ENCODE measurements around the gene HSPA9.

HSPA9 gene

DNA sequence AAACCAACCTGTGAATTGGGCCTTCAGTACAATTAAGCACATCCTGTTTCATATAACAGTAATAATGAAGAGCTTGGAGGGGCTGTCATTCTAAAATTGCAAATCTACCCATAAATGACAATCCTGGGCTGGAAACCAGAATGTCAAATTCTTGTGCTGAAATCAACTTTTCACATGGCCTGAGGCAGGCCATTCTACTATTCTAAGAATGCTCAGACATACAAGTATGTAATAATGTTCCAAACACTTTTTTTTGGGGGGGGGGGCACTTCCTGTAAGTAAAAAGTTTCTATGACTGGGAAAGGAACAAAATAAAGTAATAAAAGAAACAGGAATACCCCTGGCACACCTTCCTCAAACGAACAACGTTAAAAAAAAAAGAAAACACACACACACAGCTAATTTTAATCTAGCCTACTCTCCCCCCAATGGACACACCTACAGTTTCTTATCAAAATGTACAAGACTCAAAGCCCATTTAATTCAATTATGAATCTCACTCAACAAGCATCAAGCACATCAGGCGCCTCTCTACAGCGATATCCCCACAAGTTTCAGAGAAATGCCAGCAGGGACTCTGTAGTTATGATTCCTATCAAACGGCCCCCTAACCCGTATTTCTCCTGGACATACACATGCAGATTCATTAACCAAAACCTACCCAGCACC lies 33.6 kb downstream of the HSPA9 start:
- peak overlapping the region; percentile 95 for H3K4me3 ChIP-seq (ENCODE audit: low read length)
- no peak for TF ChIP-seq ZNF274 (IDR thresholded peaks at IDR 0.05; ENCODE audit: low read depth, low read length)

- TF ChIP-seq ZNF274 (IDR thresholded peaks at IDR 0.05; ENCODE audit: low read depth, low read length): no peak
- H3K4me3 ChIP-seq (ENCODE audit: low read length): no peak overlapping the region
These were observed 35.4 kb downstream of the HSPA9 start for GRCh38 chr5:138539791-138540190.

GRCh38 chr5:138538943-138539627 lies 36.1 kb downstream of the HSPA9 start:
- no peak overlapping the region for H3K4me3 ChIP-seq (ENCODE audit: low read length)
- no peak for TF ChIP-seq ZNF274 (IDR thresholded peaks at IDR 0.05; ENCODE audit: low read depth, low read length)

DNA sequence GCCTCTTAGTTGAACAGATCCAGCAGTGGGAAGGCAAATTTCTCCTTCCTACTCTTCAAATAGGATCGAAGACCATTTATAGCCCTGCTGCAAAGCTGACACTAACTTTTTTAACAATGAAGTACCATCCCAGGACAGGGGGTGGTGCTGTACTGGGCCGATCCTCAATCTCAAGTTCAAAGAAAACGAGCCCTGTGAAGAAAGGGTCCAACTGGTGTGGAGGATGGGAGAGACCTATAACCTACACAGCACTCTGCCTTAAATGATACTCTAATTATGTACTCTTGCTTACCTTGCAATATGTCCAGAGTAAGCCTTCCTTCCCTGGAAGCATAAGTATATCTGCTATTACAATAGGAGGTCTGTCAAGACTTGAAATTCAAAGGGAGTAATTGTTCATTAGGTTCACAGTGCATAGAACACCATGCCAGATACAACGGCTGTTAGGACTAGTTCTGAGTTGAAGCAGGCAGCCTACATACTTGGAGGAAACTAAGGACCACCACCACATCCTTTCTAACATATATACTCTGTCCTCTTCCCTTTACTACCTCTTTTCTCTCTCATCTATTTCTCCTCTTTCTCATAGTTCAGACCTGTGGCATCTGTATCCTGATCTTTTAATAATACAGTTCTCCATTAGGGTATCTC lies 38.4 kb downstream of the HSPA9 start:
- TF ChIP-seq ZNF274 (IDR thresholded peaks at IDR 0.05; ENCODE audit: low read depth, low read length): no peak
- H3K4me3 ChIP-seq (ENCODE audit: low read length): no peak overlapping the region

- TF ChIP-seq ZNF274 (IDR thresholded peaks at IDR 0.05; ENCODE audit: low read depth, low read length): no peak
- no peak overlapping the region for H3K4me3 ChIP-seq (ENCODE audit: low read length)
These were observed 39.0 kb downstream of the HSPA9 start for GRCh38 chr5:138536215-138536614.

DNA sequence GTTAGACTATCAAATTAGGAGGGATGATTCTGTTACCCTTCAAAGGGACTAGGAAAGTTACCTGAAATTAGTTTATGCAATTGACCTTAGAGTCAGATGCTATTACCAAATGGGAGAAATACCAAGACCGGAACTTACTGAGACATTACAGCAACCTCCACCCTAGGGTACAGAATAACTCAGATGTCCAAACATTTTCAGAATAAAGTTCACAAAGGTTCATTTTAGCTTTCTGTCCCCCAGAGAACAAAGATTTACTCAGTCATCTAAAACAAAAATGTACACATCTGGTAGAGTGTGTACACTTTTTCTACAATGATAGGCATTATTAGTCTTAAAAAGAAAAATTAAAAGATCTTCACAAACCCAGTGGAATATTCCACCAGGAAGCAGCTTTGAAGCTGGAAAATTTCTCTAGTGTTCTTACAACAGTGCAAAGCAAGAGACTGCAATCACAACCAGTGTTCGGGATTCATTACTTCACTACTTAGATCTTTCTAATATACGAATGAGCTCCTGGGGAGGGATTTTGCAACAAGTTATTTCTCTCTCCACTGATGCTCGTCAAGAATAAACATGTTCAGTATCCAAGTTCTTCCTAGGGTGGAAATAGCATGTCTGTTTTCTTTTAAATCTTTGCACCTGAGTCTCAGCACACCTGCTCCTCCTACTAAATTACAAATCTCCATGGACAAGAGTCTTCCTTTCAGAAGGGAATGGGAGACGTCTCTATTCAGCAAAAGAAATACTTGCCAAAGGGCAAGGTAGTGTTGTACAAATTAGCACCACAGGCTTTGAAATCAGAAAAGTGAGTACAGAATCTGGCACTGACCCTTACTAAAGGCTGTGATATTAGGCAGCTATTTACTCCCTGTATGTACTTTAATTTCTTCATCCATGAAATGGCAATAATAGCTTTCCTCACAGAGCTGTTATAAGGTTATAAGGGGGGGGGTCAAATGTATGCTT lies 40.9 kb downstream of the HSPA9 start:
- H3K4me3 ChIP-seq (ENCODE audit: low read length): no peak overlapping the region
- TF ChIP-seq ZNF274 (IDR thresholded peaks at IDR 0.05; ENCODE audit: low read depth, low read length): no peak

DNA sequence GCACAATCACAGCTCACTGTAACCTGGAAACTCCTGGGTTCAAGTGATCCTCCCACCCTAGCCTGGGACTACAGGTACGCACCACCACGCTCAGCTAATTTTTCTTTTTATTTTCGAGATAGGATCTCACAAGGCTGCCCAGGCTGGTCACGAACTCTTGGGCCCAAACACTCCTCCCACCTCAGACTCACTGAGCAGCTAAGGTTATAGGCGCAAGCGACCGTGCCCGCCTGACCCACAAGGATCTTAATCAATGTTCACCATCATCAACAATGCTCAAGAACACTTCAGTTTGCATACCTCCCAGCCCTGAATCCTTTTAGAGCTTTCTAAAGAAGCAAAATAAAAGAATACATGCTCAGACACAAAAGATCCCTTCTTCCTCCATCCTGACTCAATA lies 45.4 kb downstream of the HSPA9 start:
- TF ChIP-seq ZNF274 (IDR thresholded peaks at IDR 0.05; ENCODE audit: low read depth, low read length): no peak
- no peak overlapping the region for H3K4me3 ChIP-seq (ENCODE audit: low read length)

- no peak for TF ChIP-seq ZNF274 (IDR thresholded peaks at IDR 0.05; ENCODE audit: low read depth, low read length)
- no peak overlapping the region for H3K4me3 ChIP-seq (ENCODE audit: low read length)
These were observed 46.3 kb downstream of the HSPA9 start for GRCh38 chr5:138528744-138529469.

- no peak overlapping the region for H3K4me3 ChIP-seq (ENCODE audit: low read length)
- no peak for TF ChIP-seq ZNF274 (IDR thresholded peaks at IDR 0.05; ENCODE audit: low read depth, low read length)
These were observed 47.0 kb downstream of the HSPA9 start for GRCh38 chr5:138528208-138528607.

GRCh38 chr5:138527170-138527569 lies 48.0 kb downstream of the HSPA9 start:
- H3K4me3 ChIP-seq (ENCODE audit: low read length): no peak overlapping the region
- TF ChIP-seq ZNF274 (IDR thresholded peaks at IDR 0.05; ENCODE audit: low read depth, low read length): no peak

- no peak for TF ChIP-seq ZNF274 (IDR thresholded peaks at IDR 0.05; ENCODE audit: low read depth, low read length)
- H3K4me3 ChIP-seq (ENCODE audit: low read length): no peak overlapping the region
These were observed 51.8 kb downstream of the HSPA9 start for GRCh38 chr5:138523406-138523805.

DNA sequence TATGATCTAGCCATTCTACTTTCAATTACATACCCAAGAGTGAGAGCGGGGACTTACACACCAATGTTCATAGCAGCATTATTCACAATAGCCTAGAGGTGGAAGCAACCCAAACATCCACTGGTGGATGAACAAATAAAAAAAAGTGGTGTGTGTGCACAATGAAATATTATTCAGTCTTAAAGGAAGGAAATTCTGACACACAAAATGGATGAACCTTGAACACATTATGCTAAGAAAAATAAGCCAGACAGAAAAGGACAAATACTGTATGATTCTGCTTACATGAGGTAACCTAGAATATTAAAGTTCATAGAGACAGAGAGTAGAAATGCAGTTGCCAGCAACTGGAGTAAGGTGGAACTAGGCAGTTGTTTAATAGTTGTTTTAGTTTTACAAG lies 54.2 kb downstream of the HSPA9 start:
- no peak for TF ChIP-seq ZNF274 (IDR thresholded peaks at IDR 0.05; ENCODE audit: low read depth, low read length)
- H3K4me3 ChIP-seq (ENCODE audit: low read length): no peak overlapping the region

GRCh38 chr5:138517437-138517836 lies 57.8 kb downstream of the HSPA9 start:
- H3K4me3 ChIP-seq (ENCODE audit: low read length): no peak overlapping the region
- TF ChIP-seq ZNF274 (IDR thresholded peaks at IDR 0.05; ENCODE audit: low read depth, low read length): no peak

Data from GM08714 (cell line).